Erythroblast (primary cell): Measurements from ENCODE around the gene RPS19.

ENCODE experiments used
- DNase-seq, 2 experiments: peaks; one replicate each; lab custom pipeline; 2025; lab: John Stamatoyannopoulos, UW
- GATA1 ChIP-seq: IDR thresholded peaks from 2 replicates; pipeline ENCODE4 v1.6.1; 2011; ENCODE audit warnings: low read depth, mild to moderate bottlenecking, control low read depth, low read length, moderate library complexity
- POLR2A ChIP-seq: IDR thresholded peaks from 2 replicates; pipeline ENCODE4 v1.6.1; 2011; ENCODE audit warnings: mild to moderate bottlenecking, low read length

Gene RPS19

DNA sequence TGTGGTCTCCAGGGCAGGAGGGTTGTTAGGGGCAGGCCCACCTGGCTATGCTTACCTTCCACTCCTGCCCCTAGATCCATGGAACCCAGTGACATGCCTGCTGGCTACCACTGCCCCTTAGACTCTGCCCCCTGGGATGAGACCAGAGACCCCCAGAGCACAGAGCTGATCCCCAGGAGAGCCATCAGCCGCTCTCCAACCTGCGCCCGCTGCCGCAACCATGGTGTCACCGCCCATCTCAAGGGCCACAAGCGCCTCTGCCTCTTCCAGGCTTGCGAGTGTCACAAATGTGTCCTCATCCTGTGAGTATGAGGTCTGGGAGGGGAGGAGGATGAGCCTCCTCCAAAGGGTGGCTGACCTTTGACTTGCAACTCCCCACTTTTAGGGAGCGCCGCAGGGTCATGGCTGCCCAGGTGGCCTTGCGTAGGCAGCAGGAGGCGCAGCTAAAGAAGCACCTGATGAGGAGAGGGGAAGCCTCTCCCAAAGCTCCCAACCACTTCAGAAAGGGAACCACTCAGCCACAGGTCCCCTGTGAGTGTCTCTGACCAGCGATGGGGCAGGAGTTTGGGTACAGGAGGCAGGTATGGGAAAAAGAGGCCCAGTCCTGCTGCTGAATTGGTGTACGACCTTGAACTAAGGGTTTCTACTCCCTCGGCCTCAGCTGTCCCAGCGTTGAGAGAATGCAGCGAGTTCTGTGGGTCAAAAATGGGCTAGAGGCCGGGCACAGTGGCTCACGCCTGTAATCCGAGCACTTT lies 12.5 kb upstream of the RPS19 start:
- no peak for DNase-seq
- no peak for TF ChIP-seq POLR2A

DNA sequence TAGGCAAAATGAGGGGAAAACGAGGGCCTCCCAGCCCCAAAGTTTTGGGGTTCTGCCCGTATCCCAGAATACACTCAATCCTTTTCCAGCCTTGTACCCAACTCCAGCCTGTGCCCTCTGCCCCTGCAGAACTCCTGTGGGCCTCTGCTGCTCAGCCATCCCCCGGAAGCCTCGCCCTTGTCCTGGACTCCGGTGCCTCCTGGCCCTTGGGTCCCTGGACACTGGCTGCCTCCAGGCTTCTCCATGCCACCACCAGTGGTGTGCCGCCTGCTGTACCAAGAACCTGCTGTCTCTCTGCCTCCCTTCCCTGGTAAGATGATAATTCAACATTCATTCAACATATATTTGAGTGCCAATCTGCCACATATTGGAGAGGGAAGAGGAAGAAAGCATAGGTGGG lies 11.4 kb upstream of the RPS19 start:
- no peak for DNase-seq
- TF ChIP-seq POLR2A (no peak), GATA1 (no peak)

- no peak for TF ChIP-seq POLR2A
- no peak for TF ChIP-seq GATA1
- DNase-seq = no peak
These were observed 11.0 kb upstream of the RPS19 start for GRCh38 chr19:41849067-41849466.

- DNase-seq = no peak
- TF ChIP-seq GATA1 (no peak), POLR2A (no peak)
These were observed 9.7 kb upstream of the RPS19 start for GRCh38 chr19:41850381-41850780.

GRCh38 chr19:41851456-41851855 lies 8.6 kb upstream of the RPS19 start:
- no peak for TF ChIP-seq GATA1
- TF ChIP-seq POLR2A = no peak

DNA sequence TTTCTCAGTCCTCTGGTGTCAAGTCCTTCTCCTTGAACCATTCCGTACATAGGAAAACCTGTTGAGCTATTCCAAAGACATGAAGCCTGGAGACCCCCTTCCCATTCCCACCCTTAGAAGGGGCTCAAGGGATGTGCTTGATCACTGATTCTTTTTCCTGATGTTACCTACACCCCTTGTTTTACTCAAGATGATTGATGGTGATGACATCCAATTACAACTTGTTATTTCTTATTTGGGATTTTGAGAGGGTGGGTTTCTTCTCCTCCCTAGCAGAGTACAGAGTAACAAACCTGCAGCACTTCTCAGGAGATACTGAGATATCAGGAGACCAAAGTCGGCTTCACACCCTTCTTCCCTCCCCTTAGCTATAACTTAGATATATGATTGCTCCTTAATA lies 6.7 kb upstream of the RPS19 start:
- DNase-seq = no peak
- no peak for TF ChIP-seq POLR2A
- TF ChIP-seq GATA1 = no peak

More at GRCh38 chr19:41851456-41851855, 8.6 kb upstream of the RPS19 start:
- no peak for DNase-seq

- DNase-seq = no peak
- TF ChIP-seq POLR2A (no peak), GATA1 (no peak)
These were observed 6.3 kb upstream of the RPS19 start for GRCh38 chr19:41853768-41854167.

GRCh38 chr19:41859213-41859617 lies 840 bp upstream of the RPS19 start:
- DNase-seq = no peak
- TF ChIP-seq POLR2A = no peak
- TF ChIP-seq GATA1 = no peak

DNA sequence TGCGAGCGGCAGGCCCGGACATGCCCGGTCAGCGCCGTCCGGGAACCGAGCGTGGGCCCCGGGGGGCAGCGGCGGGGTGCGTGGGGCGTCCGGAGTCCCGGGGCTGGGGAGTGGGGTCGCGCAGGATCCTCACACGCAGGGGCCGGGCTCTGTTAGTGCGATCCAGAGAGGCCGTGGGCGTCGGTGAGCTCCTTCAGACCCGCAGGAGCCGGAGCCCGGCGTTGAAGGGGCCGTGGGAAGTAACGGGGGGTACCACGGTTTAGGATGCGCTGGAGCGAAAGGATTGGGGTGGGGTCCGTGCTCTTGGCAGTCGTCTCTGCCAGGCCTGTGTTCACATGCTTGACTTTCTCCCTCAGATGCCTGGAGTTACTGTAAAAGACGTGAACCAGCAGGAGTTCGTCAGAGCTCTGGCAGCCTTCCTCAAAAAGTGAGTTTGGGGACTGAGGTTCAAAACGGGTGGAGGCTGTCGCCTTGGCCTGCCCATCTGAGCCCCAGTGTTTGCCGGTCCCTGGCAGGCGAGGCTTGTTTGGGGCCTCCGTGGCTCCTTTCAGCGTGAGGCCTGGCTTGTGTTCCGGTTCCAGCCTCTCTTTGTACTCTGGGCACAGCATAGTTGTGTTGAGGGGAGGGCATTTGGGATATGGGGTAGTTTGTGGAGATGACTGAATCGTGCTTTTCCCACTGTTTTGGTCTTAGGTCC lies 512 bp downstream of the RPS19 start:
- DNase-seq = peak; percentile 54 to 76
- TF ChIP-seq GATA1 = no peak

DNA sequence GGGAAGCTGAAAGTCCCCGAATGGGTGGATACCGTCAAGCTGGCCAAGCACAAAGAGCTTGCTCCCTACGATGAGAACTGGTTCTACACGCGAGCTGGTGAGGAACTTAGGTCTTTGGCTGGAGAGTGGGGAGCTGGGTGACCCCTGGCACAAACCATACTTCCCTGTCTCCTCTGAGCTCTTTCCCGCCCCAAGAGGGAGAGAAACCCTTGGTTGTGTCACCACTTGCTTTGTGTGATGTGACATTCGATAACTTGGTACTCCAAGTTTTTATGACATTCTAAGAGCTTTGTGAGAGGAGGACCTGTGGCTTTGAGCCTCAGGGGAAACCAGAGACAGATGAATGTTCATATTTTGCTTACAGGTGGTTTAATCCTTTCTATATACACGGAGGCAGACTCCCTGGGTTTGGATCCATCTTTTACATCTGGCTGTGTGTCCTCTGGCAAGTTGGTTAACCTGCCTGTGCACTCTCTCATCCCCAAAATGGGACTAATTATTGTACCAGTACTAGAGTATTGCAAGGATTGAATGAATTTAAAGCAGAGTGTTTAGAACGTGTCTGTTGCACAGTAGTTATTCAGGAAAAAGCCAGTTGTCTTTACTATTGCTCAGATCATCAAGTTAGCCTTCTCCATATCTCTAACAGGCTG lies 1.2 kb downstream of the RPS19 start:
- no peak for TF ChIP-seq POLR2A
- TF ChIP-seq GATA1 = no peak
- peak; percentile 47 to 68 for DNase-seq

GRCh38 chr19:41861846-41862245 lies 1.8 kb downstream of the RPS19 start:
- DNase-seq = no peak
- no peak for TF ChIP-seq GATA1
- no peak for TF ChIP-seq POLR2A

DNA sequence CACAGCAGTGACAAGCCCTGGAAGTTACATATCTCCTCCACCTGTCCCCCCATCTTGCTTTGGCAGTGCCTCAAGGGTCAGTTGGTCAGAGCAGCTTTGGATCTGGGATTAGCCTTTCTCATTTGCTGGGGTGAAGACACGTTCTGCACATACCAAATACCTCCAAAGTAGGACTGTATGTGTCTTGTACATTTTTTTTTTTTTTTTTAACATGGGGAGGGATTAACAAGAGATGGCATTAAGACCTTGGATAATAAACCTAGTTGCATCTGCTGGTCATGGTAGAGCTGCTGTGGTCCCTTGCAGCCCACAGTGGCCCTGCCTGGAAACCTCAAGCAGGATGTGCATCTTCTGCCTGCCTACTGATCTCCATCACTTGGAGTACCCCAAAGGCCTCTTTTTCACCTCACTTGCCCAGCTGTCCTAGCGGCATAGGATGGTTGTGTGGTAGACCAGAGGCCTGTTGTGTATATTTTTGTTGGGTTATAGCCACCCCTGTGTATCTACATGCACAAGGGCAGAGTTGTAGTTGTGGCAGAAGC lies 2.5 kb downstream of the RPS19 start:
- DNase-seq = no peak
- TF ChIP-seq GATA1 = no peak
- TF ChIP-seq POLR2A = no peak

DNA sequence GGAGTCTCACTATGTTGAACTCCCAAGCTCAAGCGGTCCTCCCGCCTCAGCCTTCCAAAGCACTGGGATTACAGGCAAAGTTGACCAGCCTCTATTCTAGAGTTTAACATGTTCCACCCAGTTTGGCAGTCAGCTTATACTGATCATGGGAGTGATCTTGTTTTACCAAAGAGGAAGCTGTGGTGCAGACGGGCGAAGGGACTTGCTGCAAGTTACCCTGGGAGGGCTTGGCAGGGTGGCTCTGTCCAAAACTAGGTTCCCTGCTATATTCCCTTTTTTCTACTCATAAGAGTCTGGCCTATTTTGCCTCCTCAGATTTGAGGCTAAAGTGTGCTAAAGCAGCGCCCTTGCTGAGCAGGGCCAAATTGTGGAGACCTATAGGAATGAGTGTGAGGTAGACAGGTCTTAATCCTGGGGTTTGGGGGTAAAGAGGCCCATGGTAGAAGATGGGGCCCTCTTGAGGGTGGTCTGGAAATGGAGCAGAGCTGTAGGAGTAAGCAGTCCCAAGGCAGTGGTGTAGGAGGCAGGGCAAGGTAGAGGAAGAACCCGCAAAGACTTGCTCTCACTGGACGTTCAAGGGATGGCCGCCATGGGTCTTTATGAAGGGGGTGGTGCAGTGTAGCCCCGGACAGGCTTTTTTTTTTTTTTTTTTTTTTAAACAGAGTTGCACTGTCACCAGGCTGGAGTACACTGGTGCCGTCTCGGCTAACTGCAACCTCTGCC lies 3.3 kb downstream of the RPS19 start:
- DNase-seq = no peak
- TF ChIP-seq GATA1 = no peak
- TF ChIP-seq POLR2A = no peak

- TF ChIP-seq POLR2A = no peak
- TF ChIP-seq GATA1 = no peak
- DNase-seq = no peak
These were observed 4.3 kb downstream of the RPS19 start for GRCh38 chr19:41864374-41864773.
